Activated naive CD8-positive, alpha-beta T cell treated with anti-CD3 and anti-CD28 coated beads, Interleukin-2, amount 10 ng/mL, durations not matched to agents 7 days and 5 days (primary cell): ENCODE measurements around the gene PRCP. TPM values are rescaled to one million over a fixed set of nuclear protein-coding genes. Genes with fewer than 3 reads are reported as not detected.
"Not testable (repeated sequence)": the region's sequence is repeated elsewhere in the genome, so short reads cannot be mapped to it uniquely, and the experiment has no call there.

Experiments used
- ATAC-seq: fragments of 150-1000 bp; cut with Tn5 transposase; one replicate; pipeline ENCODE4 v1.10.0; 2021; ENCODE audit warnings: low read depth, moderate library complexity
- POLR2A ChIA-PET: fragments of 350-600 bp; sonication (Branson Sonifier 250); formaldehyde crosslinking; loops from one replicate; lab custom pipeline; 2021; ENCODE audit warnings: antibody characterized with exemption; lab: Charles Lee
- DNase-seq: peaks from one replicate; pipeline ENCODE4 v3.0.0; 2021
- H3K27ac Mint-ChIP-seq: one replicate; pipeline ENCODE4 v1.8.0; 2022; ENCODE audit warnings: mild to moderate bottlenecking, mixed read lengths
- H3K27me3 Mint-ChIP-seq: one replicate; pipeline ENCODE4 v1.8.0; 2022; ENCODE audit warnings: mild to moderate bottlenecking, moderate library complexity, mixed read lengths
- H3K36me3 Mint-ChIP-seq: one replicate; pipeline ENCODE4 v1.8.0; 2021; ENCODE audit warnings: mild to moderate bottlenecking, mixed read lengths
- H3K4me1 Mint-ChIP-seq: one replicate; pipeline ENCODE4 v1.8.0; 2021; ENCODE audit warnings: mixed read lengths
- H3K4me3 Mint-ChIP-seq: one replicate; pipeline ENCODE4 v1.8.0; 2022; ENCODE audit warnings: mild to moderate bottlenecking, moderate library complexity, mixed read lengths
- H3K9me3 Mint-ChIP-seq: one replicate; pipeline ENCODE4 v1.8.0; 2021; ENCODE audit warnings: mixed read lengths
- total RNA-seq, 2 experiments: library from RNA; stranded (reverse); gene quantifications; one replicate each; pipeline ENCODE4 v1.2.3, GENCODE V29; 2021

Gene PRCP
- total RNA-seq, result 10 to 100 TPM; 21.3 to 25.6 TPM

GRCh38 chr11:82900277-82901164 lies at the start of gene PRCP:
Gene PRCP, minus strand, starts transcription at chr11:82900430. Its CDS starts 28 bp downstream, at chr11:82900402.
- ATAC-seq (peak; percentile 78), DNase-seq (peak; percentile 89)
- Mint-ChIP-seq H3K36me3 (peaks cover 4% of the 10 kb centered on the region), H3K27ac (peak within 1 kb of the TSS; percentile 99), H3K9me3 (no peaks in the 10 kb centered on the region), H3K4me3 (peak within 1 kb of the TSS; percentile 99), H3K4me1 (peaks cover 50% of the 10 kb centered on the region), H3K27me3 (no peaks in the 10 kb centered on the region)
- POLR2A ChIA-PET, result interaction anchor here (0.5 to 4.0 kb wide), 25 partner anchors 13 to 386 kb away, joined by 3 to 43 read pairs (median 5); partner anchors contain the start of genes ANKRD42, CCDC90B, PCF11 and RAB30

- no peaks in the 10 kb centered on the region for H3K27me3 Mint-ChIP-seq
- H3K4me1 Mint-ChIP-seq, result peaks cover 3% of the 10 kb centered on the region
- peaks cover 23% of the 10 kb centered on the region for H3K36me3 Mint-ChIP-seq
- no peak overlapping the region for H3K4me3 Mint-ChIP-seq
- ATAC-seq, result no peak
- POLR2A ChIA-PET, result no interaction called here
- no peak for DNase-seq
- no peak overlapping the region for H3K27ac Mint-ChIP-seq
- H3K9me3 Mint-ChIP-seq, result peaks cover 19% of the 10 kb centered on the region
Measured at GRCh38 chr11:82949352-82949751, 49.1 kb upstream of the PRCP start.

- Mint-ChIP-seq H3K4me3 (no peak overlapping the region), H3K4me1 (peaks cover 4% of the 10 kb centered on the region), H3K36me3 (peaks cover 14% of the 10 kb centered on the region), H3K9me3 (peaks cover 8% of the 10 kb centered on the region), H3K27me3 (no peaks in the 10 kb centered on the region), H3K27ac (no peak overlapping the region)
- POLR2A ChIA-PET, result interaction anchor here (0.7 kb wide), 1 partner anchor 133 kb away, joined by 3 read pairs; no protein-coding TSS in a partner anchor
- DNase-seq, result no peak
- ATAC-seq, result no peak
Measured at GRCh38 chr11:82945682-82946081, 45.5 kb upstream of the PRCP start.

- POLR2A ChIA-PET, result interaction anchor here (0.7 kb wide), 2 partner anchors 134 to 210 kb away, joined by 3 read pairs; no protein-coding TSS in a partner anchor
- H3K36me3 Mint-ChIP-seq, result peaks cover 16% of the 10 kb centered on the region
- not testable (repeated sequence) for H3K4me1 Mint-ChIP-seq, ATAC-seq, H3K9me3 Mint-ChIP-seq, H3K27ac Mint-ChIP-seq, H3K27me3 Mint-ChIP-seq, H3K4me3 Mint-ChIP-seq, DNase-seq
Measured at GRCh38 chr11:82945041-82945440, 44.8 kb upstream of the PRCP start.

GRCh38 chr11:82944198-82944597 lies 44.0 kb upstream of the PRCP start:
- POLR2A ChIA-PET, result no interaction called here
- DNase-seq, result no peak

GRCh38 chr11:82943430-82943829 lies 43.2 kb upstream of the PRCP start:
- ATAC-seq, result not testable (repeated sequence)

More at GRCh38 chr11:82944198-82944597, 44.0 kb upstream of the PRCP start:
- no peak for ATAC-seq
- Mint-ChIP-seq H3K36me3 (peaks cover 19% of the 10 kb centered on the region), H3K9me3 (peaks cover 11% of the 10 kb centered on the region), H3K27ac (no peak overlapping the region), H3K4me3 (no peak overlapping the region), H3K27me3 (no peaks in the 10 kb centered on the region), H3K4me1 (peaks cover 6% of the 10 kb centered on the region)

GRCh38 chr11:82942376-82942775 lies 42.1 kb upstream of the PRCP start:
- Mint-ChIP-seq H3K36me3 (peaks cover 24% of the 10 kb centered on the region), H3K27ac (no peak overlapping the region), H3K9me3 (peaks cover 11% of the 10 kb centered on the region), H3K4me1 (peaks cover 6% of the 10 kb centered on the region), H3K4me3 (no peak overlapping the region), H3K27me3 (no peaks in the 10 kb centered on the region)
- ATAC-seq (no peak), DNase-seq (no peak)
- POLR2A ChIA-PET, result interaction anchor here (0.6 to 1.1 kb wide), 3 partner anchors 8 to 218 kb away, joined by 3 to 7 read pairs (median 3); no protein-coding TSS in a partner anchor

More at GRCh38 chr11:82943430-82943829, 43.2 kb upstream of the PRCP start:
- POLR2A ChIA-PET, H3K4me1 Mint-ChIP-seq, H3K27ac Mint-ChIP-seq, H3K27me3 Mint-ChIP-seq, DNase-seq, H3K4me3 Mint-ChIP-seq: not testable (repeated sequence)
- Mint-ChIP-seq H3K36me3 (peaks cover 24% of the 10 kb centered on the region), H3K9me3 (peaks cover 11% of the 10 kb centered on the region)

GRCh38 chr11:82939456-82939855 lies 39.2 kb upstream of the PRCP start:
- Mint-ChIP-seq H3K9me3 (peaks cover 11% of the 10 kb centered on the region), H3K36me3 (peaks cover 35% of the 10 kb centered on the region), H3K27ac (no peak overlapping the region), H3K4me3 (no peak overlapping the region), H3K4me1 (peaks cover 6% of the 10 kb centered on the region), H3K27me3 (no peaks in the 10 kb centered on the region)
- POLR2A ChIA-PET, result no interaction called here
- no peak for DNase-seq
- no peak for ATAC-seq

GRCh38 chr11:82937554-82937953 lies 37.3 kb upstream of the PRCP start:
- peaks cover 11% of the 10 kb centered on the region for H3K9me3 Mint-ChIP-seq
- H3K27ac Mint-ChIP-seq, result no peak overlapping the region
- H3K4me3 Mint-ChIP-seq, result no peak overlapping the region
- peaks cover 44% of the 10 kb centered on the region for H3K36me3 Mint-ChIP-seq
- ATAC-seq, result no peak
- no peak for DNase-seq
- POLR2A ChIA-PET, result no interaction called here
- H3K4me1 Mint-ChIP-seq, result peaks cover 6% of the 10 kb centered on the region
- H3K27me3 Mint-ChIP-seq, result no peaks in the 10 kb centered on the region

- H3K4me1 Mint-ChIP-seq, result peaks cover 3% of the 10 kb centered on the region
- no peak for DNase-seq
Measured at GRCh38 chr11:82936261-82936660, 36.0 kb upstream of the PRCP start.

GRCh38 chr11:82932564-82932963 lies 32.3 kb upstream of the PRCP start:
- Mint-ChIP-seq H3K4me1 (peaks cover 7% of the 10 kb centered on the region), H3K9me3 (no peaks in the 10 kb centered on the region), H3K27ac (peak overlapping the region; percentile 31), H3K4me3 (no peak overlapping the region), H3K27me3 (no peaks in the 10 kb centered on the region), H3K36me3 (peaks cover 36% of the 10 kb centered on the region)
- POLR2A ChIA-PET, result no interaction called here
- ATAC-seq, result no peak
- DNase-seq, result no peak

More at GRCh38 chr11:82936261-82936660, 36.0 kb upstream of the PRCP start:
- POLR2A ChIA-PET, result no interaction called here
- Mint-ChIP-seq H3K9me3 (peaks cover 8% of the 10 kb centered on the region), H3K4me3 (no peak overlapping the region), H3K27ac (no peak overlapping the region), H3K27me3 (no peaks in the 10 kb centered on the region), H3K36me3 (peaks cover 49% of the 10 kb centered on the region)
- ATAC-seq, result no peak

GRCh38 chr11:82930734-82931133 lies 30.5 kb upstream of the PRCP start:
- POLR2A ChIA-PET, result no interaction called here
- DNase-seq (no peak), ATAC-seq (no peak)
- Mint-ChIP-seq H3K9me3 (no peaks in the 10 kb centered on the region), H3K36me3 (peaks cover 29% of the 10 kb centered on the region), H3K4me3 (no peak overlapping the region), H3K4me1 (peaks cover 12% of the 10 kb centered on the region), H3K27ac (no peak overlapping the region), H3K27me3 (no peaks in the 10 kb centered on the region)

- DNase-seq (no peak), ATAC-seq (no peak)
- Mint-ChIP-seq H3K9me3 (no peaks in the 10 kb centered on the region), H3K27ac (no peak overlapping the region), H3K4me3 (no peak overlapping the region), H3K4me1 (peaks cover 12% of the 10 kb centered on the region), H3K36me3 (peaks cover 27% of the 10 kb centered on the region), H3K27me3 (no peaks in the 10 kb centered on the region)
- POLR2A ChIA-PET, result interaction anchor here (0.7 kb wide), 2 partner anchors 30 to 129 kb away, joined by 5 read pairs; no protein-coding TSS in a partner anchor
Measured at GRCh38 chr11:82930229-82930628, 30.0 kb upstream of the PRCP start.
